ENCODE results near the gene GNB1.

The GNB1 gene

DNA sequence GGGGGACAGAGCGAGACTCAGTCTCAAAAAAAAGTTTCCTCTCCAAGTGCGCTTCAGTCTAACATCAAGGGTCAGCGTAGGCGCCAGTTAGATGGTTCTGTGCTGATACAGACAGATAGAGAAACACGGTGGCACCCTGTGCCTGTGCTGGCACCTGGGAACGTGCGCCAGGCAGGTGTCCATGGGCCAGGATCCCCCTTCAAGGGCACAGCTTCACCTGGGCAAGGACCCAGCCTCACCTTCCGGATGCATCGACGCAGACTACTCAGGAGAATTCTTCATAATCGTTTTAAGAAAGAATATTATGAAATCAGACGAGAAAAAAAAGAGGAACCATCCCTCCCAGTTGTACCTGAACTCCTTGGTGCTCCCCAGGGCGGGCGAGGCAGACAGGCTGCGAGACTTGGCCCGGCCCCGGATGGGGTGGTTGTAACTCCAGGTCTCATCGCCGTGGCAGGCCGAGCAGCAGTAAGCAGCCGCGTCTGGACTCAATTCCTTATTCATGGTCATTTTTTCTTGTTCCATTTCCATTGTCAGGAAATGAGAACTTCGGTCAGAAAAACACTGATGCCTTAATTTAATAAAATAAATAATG, 125.9 kb downstream of the GNB1 start:
- H4K5ac ChIP-seq (ENCODE audit: low read length): no peak overlapping the region
- no peak overlapping the region for H3K4ac ChIP-seq (ENCODE audit: low read depth, low read length)
- H2BK15ac ChIP-seq (replicated peaks; ENCODE audit: low read depth): no peak overlapping the region
- H3K79me1 ChIP-seq (ENCODE audit: low read length): peaks cover 10% of the 10 kb centered on the region
- H4K8ac ChIP-seq (ENCODE audit: low read depth, low read length): no peak overlapping the region
- no peaks in the 10 kb centered on the region for H3K27me3 ChIP-seq (ENCODE audit: insufficient read depth, low read length, poor library complexity)
- H2AK5ac ChIP-seq (ENCODE audit: low read length): no peak overlapping the region
- H3K56ac ChIP-seq (ENCODE audit: low read length): no peak overlapping the region
- H3K36me3 ChIP-seq (ENCODE audit: control insufficient read depth, insufficient read depth, low read length): no peaks in the 10 kb centered on the region
- H2BK120ac ChIP-seq (ENCODE audit: low read depth, low read length): no peak overlapping the region
- no peak for DNase-seq
- H3K27ac ChIP-seq (ENCODE audit: low read depth, low read length): no peak overlapping the region
- H2BK5ac ChIP-seq (ENCODE audit: low read length): no peak overlapping the region
- no peak overlapping the region for H3K4me3 ChIP-seq (ENCODE audit: low read length)
- no CpG with 5 or more reads among the region's 23 CpGs for WGBS (ENCODE audit: extremely low coverage, insufficient coverage, low lambda C conversion rate)
- no peak overlapping the region for H3K4me2 ChIP-seq (ENCODE audit: low read length)
- H3K79me2 ChIP-seq (ENCODE audit: control insufficient read depth, insufficient read depth, low read length): peaks cover 21% of the 10 kb centered on the region
- H3K4me1 ChIP-seq (ENCODE audit: control insufficient read depth, low read depth, low read length): no peaks in the 10 kb centered on the region
- H3K23ac ChIP-seq (ENCODE audit: low read length): no peak overlapping the region
- H3K9ac ChIP-seq (ENCODE audit: low read length): no peak overlapping the region
- no peak overlapping the region for H3K18ac ChIP-seq (ENCODE audit: low read length)

DNA sequence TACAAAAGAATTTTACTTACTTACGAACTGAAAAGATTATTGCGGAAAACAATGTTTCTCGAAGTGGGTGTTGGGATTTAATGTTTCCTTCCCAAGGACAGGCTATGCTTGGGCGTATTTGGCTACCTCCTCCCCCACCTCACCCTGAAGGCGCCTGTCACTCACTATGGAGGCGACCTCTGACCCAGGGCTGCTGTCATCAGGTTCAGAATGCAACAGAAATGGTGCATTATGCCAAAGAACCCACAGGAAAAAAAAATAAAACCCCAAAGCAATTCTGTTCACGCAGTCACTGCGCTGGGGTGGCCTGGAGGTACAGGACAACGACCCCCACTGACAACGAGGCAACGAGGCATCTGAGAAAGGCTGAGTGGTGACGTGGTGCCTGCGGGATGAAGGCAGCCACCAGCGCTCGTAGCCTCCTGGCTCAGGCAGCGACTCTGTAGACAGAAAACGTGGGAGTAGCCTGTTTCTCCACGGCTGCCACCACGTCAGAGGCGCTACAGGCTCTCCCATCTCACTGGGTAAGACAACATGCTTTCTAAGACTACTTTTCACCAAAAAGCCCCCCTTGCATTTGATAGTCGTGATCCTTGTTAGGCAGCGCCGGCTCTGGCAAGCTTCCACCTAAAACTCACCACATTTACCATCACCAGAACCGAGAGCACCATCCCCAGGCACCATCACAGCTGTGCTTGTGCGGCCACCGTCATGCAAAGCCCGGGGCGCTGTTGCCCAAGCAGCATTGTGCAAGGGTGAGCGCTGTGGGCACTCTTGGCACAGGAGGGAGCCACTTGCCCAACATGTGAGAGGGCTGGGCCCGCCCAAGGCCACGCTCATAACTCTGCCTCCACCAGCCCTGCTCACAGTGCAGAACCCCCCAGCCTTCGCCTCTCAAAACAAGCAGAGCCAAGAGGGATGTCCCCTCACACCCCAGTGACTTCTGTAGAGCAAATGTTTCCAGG, 126.9 kb downstream of the GNB1 start:
- Histone ChIP-seq H3K27ac (ENCODE audit: low read depth, low read length) (no peak overlapping the region), H3K18ac (ENCODE audit: low read length) (no peak overlapping the region)
- WGBS (ENCODE audit: extremely low coverage, insufficient coverage, low lambda C conversion rate): no CpG with 5 or more reads among the region's 32 CpGs

DNA sequence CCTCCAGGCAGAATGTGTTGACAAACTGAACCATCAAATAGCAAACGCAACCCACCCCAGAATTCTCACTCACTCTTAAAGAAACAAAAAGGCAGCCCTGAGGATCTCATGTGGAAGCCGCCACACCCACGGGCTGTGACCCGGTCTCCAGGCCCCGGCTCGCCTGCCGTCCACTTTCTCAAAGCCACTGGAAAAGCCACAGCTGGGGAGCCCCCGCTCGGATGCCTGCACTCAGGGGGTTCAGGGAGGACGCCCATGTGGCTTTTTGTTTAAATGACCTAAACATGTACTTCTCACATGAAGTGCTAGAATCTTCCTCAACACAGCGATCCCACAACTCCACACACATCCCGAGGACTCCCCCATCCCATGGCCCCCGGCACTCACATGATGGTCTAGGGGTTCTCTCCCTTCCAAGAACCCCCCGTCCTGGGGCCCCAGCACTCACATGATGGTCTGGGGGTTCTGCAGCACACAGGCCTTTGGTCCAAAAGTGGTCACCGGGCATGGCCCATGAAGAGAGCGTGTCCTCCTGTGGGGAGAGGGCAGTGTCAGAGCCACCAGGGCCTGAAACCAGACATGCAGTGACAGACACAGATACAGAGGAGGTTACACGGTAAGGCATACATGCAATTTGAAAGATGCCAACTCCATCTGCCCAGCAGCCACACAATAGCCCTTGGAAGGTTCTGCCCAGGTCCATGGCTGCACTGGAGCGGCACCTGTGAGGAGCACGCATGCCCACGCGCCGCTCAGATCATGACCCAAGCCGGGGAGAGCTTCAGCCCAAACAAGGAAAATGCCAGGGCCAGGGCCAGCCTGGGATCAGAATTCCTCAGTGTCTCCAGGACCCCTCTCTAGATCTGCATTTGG, 129.1 kb downstream of the GNB1 start:
- Histone ChIP-seq H3K4ac (ENCODE audit: low read depth, low read length) (no peak overlapping the region), H2BK15ac (replicated peaks; ENCODE audit: low read depth) (no peak overlapping the region), H4K8ac (ENCODE audit: low read depth, low read length) (no peak overlapping the region), H3K56ac (ENCODE audit: low read length) (no peak overlapping the region), H3K9ac (ENCODE audit: low read length) (no peak overlapping the region), H3K23ac (ENCODE audit: low read length) (no peak overlapping the region), H3K79me2 (ENCODE audit: control insufficient read depth, insufficient read depth, low read length) (peaks cover 2% of the 10 kb centered on the region), H3K27ac (ENCODE audit: low read depth, low read length) (no peak overlapping the region), H2BK5ac (ENCODE audit: low read length) (no peak overlapping the region), H3K36me3 (ENCODE audit: control insufficient read depth, insufficient read depth, low read length) (no peaks in the 10 kb centered on the region), H3K4me1 (ENCODE audit: control insufficient read depth, low read depth, low read length) (no peaks in the 10 kb centered on the region), H3K4me3 (ENCODE audit: low read length) (no peak overlapping the region), H3K79me1 (ENCODE audit: low read length) (peaks cover 4% of the 10 kb centered on the region), H3K18ac (ENCODE audit: low read length) (no peak overlapping the region), H4K5ac (ENCODE audit: low read length) (no peak overlapping the region), H3K4me2 (ENCODE audit: low read length) (no peak overlapping the region), H3K27me3 (ENCODE audit: insufficient read depth, low read length, poor library complexity) (no peaks in the 10 kb centered on the region), H2AK5ac (ENCODE audit: low read length) (no peak overlapping the region), H2BK120ac (ENCODE audit: low read depth, low read length) (no peak overlapping the region)
- WGBS (ENCODE audit: extremely low coverage, insufficient coverage, low lambda C conversion rate): no CpG with 5 or more reads among the region's 23 CpGs
- no peak for DNase-seq

More for the DNA sequence above, 126.9 kb downstream of the GNB1 start:
- Histone ChIP-seq H3K36me3 (ENCODE audit: control insufficient read depth, insufficient read depth, low read length) (no peaks in the 10 kb centered on the region), H2BK120ac (ENCODE audit: low read depth, low read length) (no peak overlapping the region), H4K8ac (ENCODE audit: low read depth, low read length) (no peak overlapping the region), H3K79me2 (ENCODE audit: control insufficient read depth, insufficient read depth, low read length) (peaks cover 19% of the 10 kb centered on the region), H2BK5ac (ENCODE audit: low read length) (no peak overlapping the region), H3K4me1 (ENCODE audit: control insufficient read depth, low read depth, low read length) (no peaks in the 10 kb centered on the region), H3K4ac (ENCODE audit: low read depth, low read length) (no peak overlapping the region), H3K4me3 (ENCODE audit: low read length) (no peak overlapping the region), H3K27me3 (ENCODE audit: insufficient read depth, low read length, poor library complexity) (no peaks in the 10 kb centered on the region), H2BK15ac (replicated peaks; ENCODE audit: low read depth) (no peak overlapping the region), H3K56ac (ENCODE audit: low read length) (no peak overlapping the region), H4K5ac (ENCODE audit: low read length) (no peak overlapping the region), H3K79me1 (ENCODE audit: low read length) (peaks cover 10% of the 10 kb centered on the region), H3K4me2 (ENCODE audit: low read length) (no peak overlapping the region), H3K23ac (ENCODE audit: low read length) (no peak overlapping the region), H2AK5ac (ENCODE audit: low read length) (no peak overlapping the region), H3K9ac (ENCODE audit: low read length) (no peak overlapping the region)
- DNase-seq: no peak

DNA sequence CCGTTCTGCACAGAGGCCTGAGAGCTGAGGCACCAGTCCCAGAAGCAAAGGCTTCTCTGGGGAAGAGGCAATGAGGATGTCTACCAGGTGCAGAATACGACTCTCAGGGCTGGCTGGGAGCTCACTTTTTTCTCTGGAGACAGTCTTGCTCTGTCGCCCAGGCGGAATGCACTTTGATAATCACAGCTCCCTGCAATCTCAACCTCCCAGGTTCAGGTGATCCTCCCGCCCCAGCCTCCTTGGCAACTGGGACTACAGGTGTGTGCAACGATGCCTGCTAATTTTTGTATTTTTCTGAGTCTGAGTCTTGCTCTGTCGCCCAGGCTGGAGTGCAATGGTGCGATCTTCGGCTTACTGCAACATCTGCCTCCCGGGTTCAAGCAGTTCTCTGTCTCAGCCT, 130.2 kb downstream of the GNB1 start:
- H3K4me1 ChIP-seq (ENCODE audit: control insufficient read depth, low read depth, low read length): no peaks in the 10 kb centered on the region
- H2BK5ac ChIP-seq (ENCODE audit: low read length): no peak overlapping the region
- no peak overlapping the region for H2BK120ac ChIP-seq (ENCODE audit: low read depth, low read length)
- H3K27ac ChIP-seq (ENCODE audit: low read depth, low read length): no peak overlapping the region
- H3K36me3 ChIP-seq (ENCODE audit: control insufficient read depth, insufficient read depth, low read length): peaks cover 3% of the 10 kb centered on the region
- no peaks in the 10 kb centered on the region for H3K79me2 ChIP-seq (ENCODE audit: control insufficient read depth, insufficient read depth, low read length)
- no peak overlapping the region for H3K9ac ChIP-seq (ENCODE audit: low read length)
- H4K5ac ChIP-seq (ENCODE audit: low read length): no peak overlapping the region
- no CpG with 5 or more reads among the region's 10 CpGs for WGBS (ENCODE audit: extremely low coverage, insufficient coverage, low lambda C conversion rate)
- H3K56ac ChIP-seq (ENCODE audit: low read length): no peak overlapping the region
- no peak overlapping the region for H3K4ac ChIP-seq (ENCODE audit: low read depth, low read length)
- no peak overlapping the region for H2BK15ac ChIP-seq (replicated peaks; ENCODE audit: low read depth)
- H3K79me1 ChIP-seq (ENCODE audit: low read length): peaks cover 4% of the 10 kb centered on the region
- no peak overlapping the region for H3K18ac ChIP-seq (ENCODE audit: low read length)
- H2AK5ac ChIP-seq (ENCODE audit: low read length): no peak overlapping the region
- no peak for DNase-seq
- no peaks in the 10 kb centered on the region for H3K27me3 ChIP-seq (ENCODE audit: insufficient read depth, low read length, poor library complexity)
- H3K4me2 ChIP-seq (ENCODE audit: low read length): no peak overlapping the region
- no peak overlapping the region for H3K4me3 ChIP-seq (ENCODE audit: low read length)
- no peak overlapping the region for H3K23ac ChIP-seq (ENCODE audit: low read length)
- no peak overlapping the region for H4K8ac ChIP-seq (ENCODE audit: low read depth, low read length)

DNA sequence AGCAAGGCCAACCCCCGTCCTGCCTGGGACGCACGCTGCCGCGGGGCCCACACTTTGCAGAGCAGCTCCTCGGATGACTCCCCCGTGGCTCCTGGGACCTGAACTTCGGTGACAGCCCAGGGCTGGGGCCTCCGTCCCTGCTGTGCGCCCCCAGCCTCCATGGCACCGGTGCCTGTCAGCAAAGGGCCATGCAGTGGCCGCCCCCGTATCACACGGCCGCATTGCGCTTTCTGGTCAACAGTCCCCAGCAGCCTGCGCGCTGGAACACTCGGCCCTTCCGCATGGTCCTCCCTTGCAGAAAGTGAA, 130.6 kb downstream of the GNB1 start:
- Histone ChIP-seq H3K79me2 (ENCODE audit: control insufficient read depth, insufficient read depth, low read length) (no peaks in the 10 kb centered on the region), H3K4ac (ENCODE audit: low read depth, low read length) (no peak overlapping the region), H2AK5ac (ENCODE audit: low read length) (no peak overlapping the region), H4K8ac (ENCODE audit: low read depth, low read length) (no peak overlapping the region), H2BK5ac (ENCODE audit: low read length) (no peak overlapping the region), H3K4me1 (ENCODE audit: control insufficient read depth, low read depth, low read length) (no peaks in the 10 kb centered on the region), H3K4me3 (ENCODE audit: low read length) (no peak overlapping the region), H4K5ac (ENCODE audit: low read length) (no peak overlapping the region), H2BK15ac (replicated peaks; ENCODE audit: low read depth) (no peak overlapping the region), H3K9ac (ENCODE audit: low read length) (no peak overlapping the region), H3K23ac (ENCODE audit: low read length) (no peak overlapping the region), H3K27ac (ENCODE audit: low read depth, low read length) (no peak overlapping the region), H3K27me3 (ENCODE audit: insufficient read depth, low read length, poor library complexity) (no peaks in the 10 kb centered on the region), H3K4me2 (ENCODE audit: low read length) (no peak overlapping the region), H3K36me3 (ENCODE audit: control insufficient read depth, insufficient read depth, low read length) (peaks cover 3% of the 10 kb centered on the region), H2BK120ac (ENCODE audit: low read depth, low read length) (no peak overlapping the region), H3K79me1 (ENCODE audit: low read length) (peaks cover 4% of the 10 kb centered on the region), H3K56ac (ENCODE audit: low read length) (no peak overlapping the region), H3K18ac (ENCODE audit: low read length) (no peak overlapping the region)
- WGBS (ENCODE audit: extremely low coverage, insufficient coverage, low lambda C conversion rate): no CpG with 5 or more reads among the region's 20 CpGs
- DNase-seq: no peak
